ENCODE measurements around the gene BMP7.

BMP7 gene

DNA sequence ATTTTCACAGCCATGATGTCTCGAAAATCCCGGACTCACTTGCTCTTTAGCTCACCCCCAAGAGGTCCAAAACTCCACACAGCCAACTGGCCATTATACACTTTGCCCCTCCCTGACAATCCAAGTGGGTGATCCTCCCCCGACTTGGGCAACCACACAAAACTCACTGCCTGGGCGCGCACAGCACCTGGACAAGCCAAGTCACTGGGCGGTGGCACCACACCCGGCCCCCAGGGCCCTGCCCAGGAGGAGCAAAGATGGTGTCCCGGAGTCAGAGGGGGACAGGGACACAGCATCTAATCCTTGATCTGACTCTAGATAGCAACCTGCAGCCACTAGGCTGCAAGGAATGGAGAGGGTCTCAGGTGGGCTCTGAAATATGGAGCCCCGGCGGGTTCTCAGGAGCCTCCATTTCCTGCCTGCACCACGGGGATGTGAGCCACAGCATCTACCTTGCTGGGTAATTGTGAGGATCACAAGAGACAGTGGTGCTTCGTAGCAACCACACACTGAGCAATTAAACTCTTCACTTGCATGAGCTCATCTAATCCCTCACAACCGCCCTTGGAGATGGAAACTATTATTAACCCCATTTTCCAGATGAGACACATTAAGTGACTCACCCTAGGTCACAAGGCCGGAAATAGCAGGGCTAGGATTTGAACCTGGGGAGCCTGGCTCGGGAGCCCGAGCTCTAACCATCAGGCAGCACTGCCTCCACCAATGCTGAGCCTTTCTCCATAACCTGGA, 66.6 kb downstream of the BMP7 start:
- Histone ChIP-seq H2AFZ (ENCODE audit: low read length) (no peak overlapping the region), H4K91ac (ENCODE audit: low read depth, low read length, poor library complexity) (no peak overlapping the region), H2AK5ac (ENCODE audit: low read depth, low read length) (peak overlapping the region; percentile 38), H3K9me3 (replicated peaks in 1 of 2; ENCODE audit: control insufficient read depth in 2 of 2, insufficient read depth in 1 of 2, low read depth in 1 of 2, low read length in 2 of 2) (no peaks in the 10 kb centered on the region), H3K4me2 (ENCODE audit: insufficient read depth, low read length, poor library complexity, severe bottlenecking) (no peak overlapping the region), H3K4ac (ENCODE audit: low read length) (no peak overlapping the region), H3K79me1 (ENCODE audit: low read depth, low read length) (no peaks in the 10 kb centered on the region), H2BK12ac (ENCODE audit: low read length) (no peak overlapping the region), H3K27me3 (ENCODE audit: control insufficient read depth in 3 of 3, insufficient read depth in 3 of 3, low read depth in 1 of 3, low read length in 3 of 3) (no peaks in the 10 kb centered on the region), H3K27ac (replicated peaks; ENCODE audit: low read length) (no peak overlapping the region), H2BK15ac (ENCODE audit: low read length) (no peak overlapping the region), H3K23ac (ENCODE audit: low read depth, low read length, poor library complexity) (no peak overlapping the region), H3K4me3 (ENCODE audit: low read length in 2 of 2) (no peak overlapping the region), H2BK5ac (ENCODE audit: low read length) (no peak overlapping the region), H3K36me3 (replicated peaks in 1 of 2; ENCODE audit: control insufficient read depth in 2 of 2, insufficient read depth in 2 of 2, low read length in 2 of 2) (peaks cover 2 to 91% of the 10 kb centered on the region in 2 donors), H3K9ac (ENCODE audit: low read depth, low read length, poor library complexity) (no peak overlapping the region), H3K14ac (ENCODE audit: low read length) (no peak overlapping the region), H4K8ac (ENCODE audit: low read depth, low read length) (no peak overlapping the region), H3K4me1 (ENCODE audit: control insufficient read depth in 2 of 2, insufficient read depth in 1 of 2, low read depth in 1 of 2, low read length in 2 of 2) (peaks cover 6 to 20% of the 10 kb centered on the region in 2 donors), H2BK120ac (ENCODE audit: low read depth, low read length) (no peak overlapping the region), H3K18ac (ENCODE audit: low read length) (no peak overlapping the region)
- WGBS, 2 donors (ENCODE audit: extremely low coverage in 2 of 2, insufficient read length in 2 of 2, insufficient replicate concordance in 1 of 2) = no CpG with 5 or more reads among the region's 16 CpGs
- no peak for DNase-seq (ENCODE audit: low spot score)

DNA sequence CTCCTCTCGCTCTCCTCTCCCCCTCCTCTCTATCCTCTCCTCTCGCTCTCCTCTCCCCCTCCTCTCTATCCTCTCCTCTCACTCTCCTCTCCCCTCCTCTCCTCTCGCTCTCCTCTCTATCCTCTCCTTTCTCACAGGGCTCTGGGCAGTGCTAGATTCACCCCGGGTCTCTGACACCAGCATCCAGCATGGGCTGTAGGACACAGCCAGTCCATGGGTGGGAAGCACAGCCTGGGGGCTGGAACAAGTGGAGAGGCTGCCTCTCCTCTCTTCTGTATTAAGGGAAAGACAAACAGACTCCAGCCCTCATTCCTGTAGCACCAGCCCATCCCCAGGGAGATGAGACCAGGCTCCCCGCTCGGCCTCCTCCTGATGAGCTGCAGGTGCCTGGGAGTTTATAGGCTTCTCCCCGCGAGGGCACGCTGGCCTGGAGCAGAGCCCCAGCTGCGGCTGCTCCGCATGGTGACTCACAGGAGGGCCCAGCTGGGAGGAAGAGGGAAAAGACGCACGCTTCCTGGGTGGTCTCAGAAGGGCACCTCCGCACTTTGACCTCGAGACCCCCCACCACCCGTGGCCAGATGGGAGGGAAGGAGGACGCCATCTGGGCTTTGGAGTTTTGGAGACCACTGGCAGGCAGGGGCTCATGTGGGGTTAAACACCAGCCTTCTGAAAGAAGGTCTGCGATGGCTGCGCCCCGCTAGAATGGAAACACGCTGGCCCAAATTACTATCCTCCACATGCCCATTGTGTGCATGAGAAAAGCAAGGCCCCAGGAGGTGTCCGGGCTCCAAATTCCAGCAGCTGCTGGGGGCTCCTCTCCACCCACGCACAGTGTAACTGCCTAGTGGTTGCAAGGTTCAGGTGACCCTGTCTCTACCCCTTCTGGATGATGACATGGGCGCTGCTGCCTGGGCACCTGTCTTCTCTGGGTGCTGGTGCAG, 68.0 kb downstream of the BMP7 start:
- no peak overlapping the region for H2BK120ac ChIP-seq (ENCODE audit: low read depth, low read length)
- peak; percentile 39 for DNase-seq (ENCODE audit: low spot score)
- H3K27me3 ChIP-seq (ENCODE audit: control insufficient read depth in 3 of 3, insufficient read depth in 3 of 3, low read depth in 1 of 3, low read length in 3 of 3) = no peaks in the 10 kb centered on the region
- no peaks in the 10 kb centered on the region for H3K9me3 ChIP-seq (replicated peaks in 1 of 2; ENCODE audit: control insufficient read depth in 2 of 2, insufficient read depth in 1 of 2, low read depth in 1 of 2, low read length in 2 of 2)
- no peak overlapping the region for H4K8ac ChIP-seq (ENCODE audit: low read depth, low read length)
- no peak overlapping the region for H3K4me3 ChIP-seq (ENCODE audit: low read length in 2 of 2)
- no peak overlapping the region for H3K9ac ChIP-seq (ENCODE audit: low read depth, low read length, poor library complexity)
- peak overlapping the region; percentile 38 for H2AK5ac ChIP-seq (ENCODE audit: low read depth, low read length)
- H2BK12ac ChIP-seq (ENCODE audit: low read length) = no peak overlapping the region
- H3K18ac ChIP-seq (ENCODE audit: low read length) = peak overlapping the region; percentile 73
- no peak overlapping the region for H2BK15ac ChIP-seq (ENCODE audit: low read length)
- no peak overlapping the region for H2BK5ac ChIP-seq (ENCODE audit: low read length)
- 100% methylated on average over 1 of the region's 24 CpGs; no CpG with 5 or more reads in 1 of the 2 donors for WGBS, 2 donors (ENCODE audit: extremely low coverage in 2 of 2, insufficient read length in 2 of 2, insufficient replicate concordance in 1 of 2)
- no peaks in the 10 kb centered on the region for H3K79me1 ChIP-seq (ENCODE audit: low read depth, low read length)
- peak overlapping the region; percentile 25 for H3K14ac ChIP-seq (ENCODE audit: low read length)
- H4K91ac ChIP-seq (ENCODE audit: low read depth, low read length, poor library complexity) = no peak overlapping the region
- H3K4me2 ChIP-seq (ENCODE audit: insufficient read depth, low read length, poor library complexity, severe bottlenecking) = no peak overlapping the region
- H3K36me3 ChIP-seq (replicated peaks in 1 of 2; ENCODE audit: control insufficient read depth in 2 of 2, insufficient read depth in 2 of 2, low read length in 2 of 2) = peaks cover 2 to 89% of the 10 kb centered on the region in 2 donors
- no peak overlapping the region for H3K27ac ChIP-seq (replicated peaks; ENCODE audit: low read length)
- no peak overlapping the region for H3K4ac ChIP-seq (ENCODE audit: low read length)
- peaks cover 6 to 20% of the 10 kb centered on the region in 2 donors for H3K4me1 ChIP-seq (ENCODE audit: control insufficient read depth in 2 of 2, insufficient read depth in 1 of 2, low read depth in 1 of 2, low read length in 2 of 2)
- peak overlapping the region; percentile 14 for H3K23ac ChIP-seq (ENCODE audit: low read depth, low read length, poor library complexity)
- H2AFZ ChIP-seq (ENCODE audit: low read length) = no peak overlapping the region

DNA sequence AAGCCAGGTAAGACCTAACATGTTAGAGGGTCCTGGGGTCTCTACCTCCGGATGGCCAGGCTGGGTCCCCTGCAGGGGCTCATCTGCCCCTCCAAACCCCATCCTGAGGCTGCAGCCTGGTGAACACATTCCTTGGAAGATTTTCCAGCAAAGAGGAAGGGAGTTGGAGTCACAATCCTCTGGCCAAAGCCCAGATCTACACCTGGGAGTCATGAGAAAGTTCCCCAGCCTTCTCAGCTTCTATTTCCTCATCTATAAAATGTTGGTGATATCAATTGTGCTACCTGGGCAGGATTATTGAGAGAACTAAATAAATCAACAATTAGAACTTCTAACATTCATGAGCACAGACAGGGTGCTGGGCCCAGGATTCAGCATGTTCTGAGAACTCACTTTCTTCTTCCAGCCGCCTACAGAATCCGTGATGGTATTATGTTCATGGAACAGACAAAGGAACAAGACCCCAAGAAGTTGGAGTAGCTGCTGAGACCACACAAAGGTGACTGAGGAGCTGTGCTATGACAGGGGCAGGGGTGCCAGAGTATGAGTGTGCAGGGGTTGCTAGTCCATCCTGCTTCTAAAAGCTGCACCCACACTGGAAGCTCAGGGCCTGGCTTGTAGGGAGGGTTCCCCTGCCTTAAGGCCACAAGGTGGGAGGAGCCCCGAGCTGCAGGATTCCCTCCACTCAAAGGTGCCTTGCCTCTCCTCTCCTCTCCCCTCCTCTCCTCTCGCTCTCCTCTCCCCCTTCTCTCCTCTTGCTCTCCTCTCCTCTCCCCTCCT, 68.9 kb downstream of the BMP7 start:
- no peak overlapping the region for H4K8ac ChIP-seq (ENCODE audit: low read depth, low read length)
- H3K4me3 ChIP-seq (ENCODE audit: low read length in 2 of 2) = no peak overlapping the region
- no peak overlapping the region for H4K91ac ChIP-seq (ENCODE audit: low read depth, low read length, poor library complexity)
- H2BK15ac ChIP-seq (ENCODE audit: low read length) = no peak overlapping the region
- peak overlapping the region; percentile 13 for H3K18ac ChIP-seq (ENCODE audit: low read length)
- no peak overlapping the region for H3K27ac ChIP-seq (replicated peaks; ENCODE audit: low read length)
- H3K36me3 ChIP-seq (replicated peaks in 1 of 2; ENCODE audit: control insufficient read depth in 2 of 2, insufficient read depth in 2 of 2, low read length in 2 of 2) = peaks cover 2 to 89% of the 10 kb centered on the region in 2 donors
- H3K27me3 ChIP-seq (ENCODE audit: control insufficient read depth in 3 of 3, insufficient read depth in 3 of 3, low read depth in 1 of 3, low read length in 3 of 3) = no peaks in the 10 kb centered on the region
- no peak overlapping the region for H3K23ac ChIP-seq (ENCODE audit: low read depth, low read length, poor library complexity)
- H3K4me1 ChIP-seq (ENCODE audit: control insufficient read depth in 2 of 2, insufficient read depth in 1 of 2, low read depth in 1 of 2, low read length in 2 of 2) = peaks cover 6 to 20% of the 10 kb centered on the region in 2 donors
- H2BK120ac ChIP-seq (ENCODE audit: low read depth, low read length) = no peak overlapping the region
- no peak overlapping the region for H2AK5ac ChIP-seq (ENCODE audit: low read depth, low read length)
- no peak overlapping the region for H2BK12ac ChIP-seq (ENCODE audit: low read length)
- no peaks in the 10 kb centered on the region for H3K9me3 ChIP-seq (replicated peaks in 1 of 2; ENCODE audit: control insufficient read depth in 2 of 2, insufficient read depth in 1 of 2, low read depth in 1 of 2, low read length in 2 of 2)
- H3K4me2 ChIP-seq (ENCODE audit: insufficient read depth, low read length, poor library complexity, severe bottlenecking) = no peak overlapping the region
- H2BK5ac ChIP-seq (ENCODE audit: low read length) = no peak overlapping the region
- H2AFZ ChIP-seq (ENCODE audit: low read length) = no peak overlapping the region
- H3K79me1 ChIP-seq (ENCODE audit: low read depth, low read length) = no peaks in the 10 kb centered on the region
- H3K14ac ChIP-seq (ENCODE audit: low read length) = no peak overlapping the region
- DNase-seq (ENCODE audit: low spot score) = no peak
- no CpG with 5 or more reads among the region's 5 CpGs for WGBS, 2 donors (ENCODE audit: extremely low coverage in 2 of 2, insufficient read length in 2 of 2, insufficient replicate concordance in 1 of 2)
- H3K9ac ChIP-seq (ENCODE audit: low read depth, low read length, poor library complexity) = no peak overlapping the region
- no peak overlapping the region for H3K4ac ChIP-seq (ENCODE audit: low read length)

All from neuronal stem cell (in vitro differentiated cells).